ENCODE measurements around the gene IGFBP2. TPM values are rescaled to one million over a fixed set of nuclear protein-coding genes. Genes with fewer than 3 reads are reported as not detected.
A peak's percentile ranks its signal among the peaks of the same experiment; 100 is the strongest.

The IGFBP2 gene
- total and polyA plus RNA-seq, 2 of the 13 experiments (the other 11 are each of a cell fraction or from before 2014, with no cell fraction given), result 2.0 to 5.8 TPM

DNA sequence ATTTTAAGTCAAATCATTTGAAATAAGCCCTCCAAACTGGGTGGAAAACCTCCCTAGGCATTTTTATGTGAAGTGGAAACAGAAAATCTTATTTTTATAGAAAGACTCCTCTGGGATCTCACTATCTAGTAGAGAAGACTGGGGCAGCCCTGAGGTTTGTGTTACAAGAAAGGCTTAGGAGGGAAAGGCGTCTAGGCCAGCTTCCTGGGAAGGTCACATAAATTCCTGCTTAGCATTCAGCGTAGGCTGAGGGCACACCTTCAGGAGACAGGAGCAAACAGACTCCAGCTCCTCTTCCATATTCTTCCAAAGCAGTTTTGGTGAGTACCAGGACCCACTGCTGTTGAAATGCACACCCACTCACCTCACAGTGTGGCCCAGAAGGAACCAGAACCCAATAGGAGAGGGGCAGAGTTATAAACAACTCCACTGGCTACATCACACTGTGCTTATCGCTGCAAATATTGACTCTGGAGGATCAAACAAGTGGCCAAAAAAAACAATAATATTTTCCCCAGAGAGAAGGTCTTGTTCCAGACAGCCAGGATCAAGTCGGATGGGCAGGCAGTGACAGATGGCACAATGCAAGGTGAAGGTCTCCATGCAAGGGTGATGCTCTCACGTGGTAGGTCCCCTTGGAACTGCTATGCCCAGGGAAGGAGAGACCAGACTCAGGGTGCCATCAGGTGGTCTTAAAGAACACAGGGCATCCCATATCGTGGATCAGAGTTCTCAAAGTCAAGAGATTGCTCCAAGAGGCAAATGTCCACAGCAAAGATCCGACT lies 17.7 kb upstream of the IGFBP2 start (continued):
- TF ChIP-seq SP5 (CRISPR knock-in tag; IDR thresholded peaks at IDR 0.05; ENCODE audit: borderline replicate concordance, low read depth), result peak; percentile 69
- peak; percentile 2; the same call in 1 of the 2 replicates for TF ChIP-seq ZFP82 (CRISPR knock-in tag; IDR thresholded peaks at IDR 0.05; ENCODE audit: borderline replicate concordance)
- TF ChIP-seq ZNF335 (CRISPR knock-in tag; IDR thresholded peaks at IDR 0.05), result no peak
- TF ChIP-seq GATAD1 (CRISPR knock-in tag; IDR thresholded peaks at IDR 0.05), result no peak
- peak; percentile 70; the same call in 1 of the 2 replicates for TF ChIP-seq NCOA2 (CRISPR knock-in tag; IDR thresholded peaks at IDR 0.05)
- TF ChIP-seq, protein P1, sequence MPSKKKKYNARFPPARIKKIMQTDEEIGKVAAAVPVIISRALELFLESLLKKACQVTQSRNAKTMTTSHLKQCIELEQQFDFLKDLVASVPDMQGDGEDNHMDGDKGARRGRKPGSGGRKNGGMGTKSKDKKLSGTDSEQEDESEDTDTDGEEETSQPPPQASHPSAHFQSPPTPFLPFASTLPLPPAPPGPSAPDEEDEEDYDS (CRISPR knock-in tag; IDR thresholded peaks at IDR 0.05), result no peak
- TF ChIP-seq ZNF766 (CRISPR knock-in tag; IDR thresholded peaks at IDR 0.05; ENCODE audit: borderline replicate concordance), result no peak
- no peak for TF ChIP-seq JUNB (CRISPR knock-in tag; IDR thresholded peaks at IDR 0.05; ENCODE audit: borderline replicate concordance)
- peak; percentile 49; the same call in 1 of the 2 replicates for TF ChIP-seq PHF21A (CRISPR knock-in tag; IDR thresholded peaks at IDR 0.05)
- TF ChIP-seq FOXA3 (CRISPR knock-in tag; IDR thresholded peaks at IDR 0.05), result peak; percentile 85
- TF ChIP-seq, protein P2, sequence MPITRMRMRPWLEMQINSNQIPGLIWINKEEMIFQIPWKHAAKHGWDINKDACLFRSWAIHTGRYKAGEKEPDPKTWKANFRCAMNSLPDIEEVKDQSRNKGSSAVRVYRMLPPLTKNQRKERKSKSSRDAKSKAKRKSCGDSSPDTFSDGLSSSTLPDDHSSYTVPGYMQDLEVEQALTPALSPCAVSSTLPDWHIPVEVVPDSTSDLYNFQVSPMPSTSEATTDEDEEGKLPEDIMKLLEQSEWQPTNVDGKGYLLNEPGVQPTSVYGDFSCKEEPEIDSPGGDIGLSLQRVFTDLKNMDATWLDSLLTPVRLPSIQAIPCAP (CRISPR knock-in tag; IDR thresholded peaks at IDR 0.05; ENCODE audit: low read depth), result no peak
- no peak for TF ChIP-seq KMT2A (CRISPR knock-in tag; IDR thresholded peaks at IDR 0.05)
- TF ChIP-seq, protein P3, sequence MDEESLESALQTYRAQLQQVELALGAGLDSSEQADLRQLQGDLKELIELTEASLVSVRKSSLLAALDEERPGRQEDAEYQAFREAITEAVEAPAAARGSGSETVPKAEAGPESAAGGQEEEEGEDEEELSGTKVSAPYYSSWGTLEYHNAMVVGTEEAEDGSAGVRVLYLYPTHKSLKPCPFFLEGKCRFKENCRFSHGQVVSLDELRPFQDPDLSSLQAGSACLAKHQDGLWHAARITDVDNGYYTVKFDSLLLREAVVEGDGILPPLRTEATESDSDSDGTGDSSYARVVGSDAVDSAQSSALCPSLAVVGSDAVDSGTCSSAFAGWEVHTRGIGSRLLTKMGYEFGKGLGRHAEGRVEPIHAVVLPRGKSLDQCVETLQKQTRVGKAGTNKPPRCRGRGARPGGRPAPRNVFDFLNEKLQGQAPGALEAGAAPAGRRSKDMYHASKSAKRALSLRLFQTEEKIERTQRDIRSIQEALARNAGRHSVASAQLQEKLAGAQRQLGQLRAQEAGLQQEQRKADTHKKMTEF (CRISPR knock-in tag; IDR thresholded peaks at IDR 0.05), result peak; percentile 54; the same call in 1 of the 2 replicates
- TF ChIP-seq TBP (CRISPR knock-in tag; IDR thresholded peaks at IDR 0.05), result no peak
- TF ChIP-seq, protein P4, sequence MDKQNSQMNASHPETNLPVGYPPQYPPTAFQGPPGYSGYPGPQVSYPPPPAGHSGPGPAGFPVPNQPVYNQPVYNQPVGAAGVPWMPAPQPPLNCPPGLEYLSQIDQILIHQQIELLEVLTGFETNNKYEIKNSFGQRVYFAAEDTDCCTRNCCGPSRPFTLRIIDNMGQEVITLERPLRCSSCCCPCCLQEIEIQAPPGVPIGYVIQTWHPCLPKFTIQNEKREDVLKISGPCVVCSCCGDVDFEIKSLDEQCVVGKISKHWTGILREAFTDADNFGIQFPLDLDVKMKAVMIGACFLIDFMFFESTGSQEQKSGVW (CRISPR knock-in tag; IDR thresholded peaks at IDR 0.05; ENCODE audit: borderline replicate concordance), result no peak
- no peak for TF ChIP-seq ZNF20 (CRISPR knock-in tag; IDR thresholded peaks at IDR 0.05)
- TF ChIP-seq, protein P5, sequence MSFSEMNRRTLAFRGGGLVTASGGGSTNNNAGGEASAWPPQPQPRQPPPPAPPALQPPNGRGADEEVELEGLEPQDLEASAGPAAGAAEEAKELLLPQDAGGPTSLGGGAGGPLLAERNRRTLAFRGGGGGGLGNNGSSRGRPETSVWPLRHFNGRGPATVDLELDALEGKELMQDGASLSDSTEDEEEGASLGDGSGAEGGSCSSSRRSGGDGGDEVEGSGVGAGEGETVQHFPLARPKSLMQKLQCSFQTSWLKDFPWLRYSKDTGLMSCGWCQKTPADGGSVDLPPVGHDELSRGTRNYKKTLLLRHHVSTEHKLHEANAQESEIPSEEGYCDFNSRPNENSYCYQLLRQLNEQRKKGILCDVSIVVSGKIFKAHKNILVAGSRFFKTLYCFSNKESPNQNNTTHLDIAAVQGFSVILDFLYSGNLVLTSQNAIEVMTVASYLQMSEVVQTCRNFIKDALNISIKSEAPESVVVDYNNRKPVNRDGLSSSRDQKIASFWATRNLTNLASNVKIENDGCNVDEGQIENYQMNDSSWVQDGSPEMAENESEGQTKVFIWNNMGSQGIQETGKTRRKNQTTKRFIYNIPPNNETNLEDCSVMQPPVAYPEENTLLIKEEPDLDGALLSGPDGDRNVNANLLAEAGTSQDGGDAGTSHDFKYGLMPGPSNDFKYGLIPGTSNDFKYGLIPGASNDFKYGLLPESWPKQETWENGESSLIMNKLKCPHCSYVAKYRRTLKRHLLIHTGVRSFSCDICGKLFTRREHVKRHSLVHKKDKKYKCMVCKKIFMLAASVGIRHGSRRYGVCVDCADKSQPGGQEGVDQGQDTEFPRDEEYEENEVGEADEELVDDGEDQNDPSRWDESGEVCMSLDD (CRISPR knock-in tag; IDR thresholded peaks at IDR 0.05; ENCODE audit: borderline replicate concordance), result no peak
- TF ChIP-seq, protein P6, sequence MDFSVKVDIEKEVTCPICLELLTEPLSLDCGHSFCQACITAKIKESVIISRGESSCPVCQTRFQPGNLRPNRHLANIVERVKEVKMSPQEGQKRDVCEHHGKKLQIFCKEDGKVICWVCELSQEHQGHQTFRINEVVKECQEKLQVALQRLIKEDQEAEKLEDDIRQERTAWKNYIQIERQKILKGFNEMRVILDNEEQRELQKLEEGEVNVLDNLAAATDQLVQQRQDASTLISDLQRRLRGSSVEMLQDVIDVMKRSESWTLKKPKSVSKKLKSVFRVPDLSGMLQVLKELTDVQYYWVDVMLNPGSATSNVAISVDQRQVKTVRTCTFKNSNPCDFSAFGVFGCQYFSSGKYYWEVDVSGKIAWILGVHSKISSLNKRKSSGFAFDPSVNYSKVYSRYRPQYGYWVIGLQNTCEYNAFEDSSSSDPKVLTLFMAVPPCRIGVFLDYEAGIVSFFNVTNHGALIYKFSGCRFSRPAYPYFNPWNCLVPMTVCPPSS (IDR thresholded peaks at IDR 0.05), result no peak
- no peak for TF ChIP-seq TEAD3 (CRISPR knock-in tag; optimal IDR thresholded peaks at IDR 0.05; ENCODE audit: borderline replicate concordance)
- TF ChIP-seq, protein P7, sequence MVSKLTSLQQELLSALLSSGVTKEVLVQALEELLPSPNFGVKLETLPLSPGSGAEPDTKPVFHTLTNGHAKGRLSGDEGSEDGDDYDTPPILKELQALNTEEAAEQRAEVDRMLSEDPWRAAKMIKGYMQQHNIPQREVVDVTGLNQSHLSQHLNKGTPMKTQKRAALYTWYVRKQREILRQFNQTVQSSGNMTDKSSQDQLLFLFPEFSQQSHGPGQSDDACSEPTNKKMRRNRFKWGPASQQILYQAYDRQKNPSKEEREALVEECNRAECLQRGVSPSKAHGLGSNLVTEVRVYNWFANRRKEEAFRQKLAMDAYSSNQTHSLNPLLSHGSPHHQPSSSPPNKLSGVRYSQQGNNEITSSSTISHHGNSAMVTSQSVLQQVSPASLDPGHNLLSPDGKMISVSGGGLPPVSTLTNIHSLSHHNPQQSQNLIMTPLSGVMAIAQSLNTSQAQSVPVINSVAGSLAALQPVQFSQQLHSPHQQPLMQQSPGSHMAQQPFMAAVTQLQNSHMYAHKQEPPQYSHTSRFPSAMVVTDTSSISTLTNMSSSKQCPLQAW (CRISPR knock-in tag; IDR thresholded peaks at IDR 0.05), result peak; percentile 81
- TF ChIP-seq SMARCC2 (IDR thresholded peaks at IDR 0.05), result no peak
